Measurements from ENCODE around the gene RRBP1. TPM values are rescaled to one million over a fixed set of nuclear protein-coding genes. Genes with fewer than 3 reads are reported as not detected.

RRBP1 gene
- total RNA-seq (2014; rRNA removed; shearing (Covaris generic)), result 93.6 and 101 TPM in 2 replicates

GRCh38 chr20:17682103-17682888 lies at the start of gene RRBP1:
Gene RRBP1, minus strand, starts transcription at chr20:17682242. Its CDS starts 21,735 bp downstream, at chr20:17660507.
- DNase-seq (ENCODE audit: low spot score), result peak; percentile 97

- no peak for DNase-seq (ENCODE audit: low spot score)
These were observed 49.2 kb upstream of the RRBP1 start for GRCh38 chr20:17731233-17731632.

- no peak for DNase-seq (ENCODE audit: low spot score)
These were observed 48.0 kb upstream of the RRBP1 start for GRCh38 chr20:17730071-17730470.

GRCh38 chr20:17728074-17728473 lies 46.0 kb upstream of the RRBP1 start:
- DNase-seq (ENCODE audit: low spot score), result no peak

GRCh38 chr20:17727351-17727750 lies 45.3 kb upstream of the RRBP1 start:
- DNase-seq (ENCODE audit: low spot score), result no peak

GRCh38 chr20:17726902-17727301 lies 44.9 kb upstream of the RRBP1 start:
- DNase-seq (ENCODE audit: low spot score), result no peak

GRCh38 chr20:17725094-17725835 lies 43.2 kb upstream of the RRBP1 start:
- no peak for DNase-seq (ENCODE audit: low spot score)

GRCh38 chr20:17723301-17723691 lies 41.3 kb upstream of the RRBP1 start:
- DNase-seq (ENCODE audit: low spot score), result no peak

GRCh38 chr20:17722493-17723300 lies 40.7 kb upstream of the RRBP1 start:
- no peak for DNase-seq (ENCODE audit: low spot score)

GRCh38 chr20:17721802-17722486 lies 39.9 kb upstream of the RRBP1 start:
- peak; percentile 13 for DNase-seq (ENCODE audit: low spot score)

GRCh38 chr20:17720755-17721154 lies 38.7 kb upstream of the RRBP1 start:
- no peak for DNase-seq (ENCODE audit: low spot score)

GRCh38 chr20:17716331-17716730 lies 34.3 kb upstream of the RRBP1 start:
- no peak for DNase-seq (ENCODE audit: low spot score)

GRCh38 chr20:17715075-17715474 lies 33.0 kb upstream of the RRBP1 start:
- no peak for DNase-seq (ENCODE audit: low spot score)

- no peak for DNase-seq (ENCODE audit: low spot score)
These were observed 32.6 kb upstream of the RRBP1 start for GRCh38 chr20:17714597-17714996.

GRCh38 chr20:17712708-17713107 lies 30.7 kb upstream of the RRBP1 start:
- no peak for DNase-seq (ENCODE audit: low spot score)

GRCh38 chr20:17712201-17712600 lies 30.2 kb upstream of the RRBP1 start:
- no peak for DNase-seq (ENCODE audit: low spot score)

GRCh38 chr20:17711267-17711627 lies 29.2 kb upstream of the RRBP1 start:
- DNase-seq (ENCODE audit: low spot score), result no peak

GRCh38 chr20:17710379-17711266 lies 28.6 kb upstream of the RRBP1 start:
- DNase-seq (ENCODE audit: low spot score), result no peak

- DNase-seq (ENCODE audit: low spot score), result no peak
These were observed 27.6 kb upstream of the RRBP1 start for GRCh38 chr20:17709361-17710293.

Measured in HT-29 (cell line).